ENCODE measurements around the gene MN1. TPM values are rescaled to one million over a fixed set of nuclear protein-coding genes. Genes with fewer than 3 reads are reported as not detected.

MN1 gene
- polyA plus RNA-seq, 1 donor = 11.7 TPM

DNA sequence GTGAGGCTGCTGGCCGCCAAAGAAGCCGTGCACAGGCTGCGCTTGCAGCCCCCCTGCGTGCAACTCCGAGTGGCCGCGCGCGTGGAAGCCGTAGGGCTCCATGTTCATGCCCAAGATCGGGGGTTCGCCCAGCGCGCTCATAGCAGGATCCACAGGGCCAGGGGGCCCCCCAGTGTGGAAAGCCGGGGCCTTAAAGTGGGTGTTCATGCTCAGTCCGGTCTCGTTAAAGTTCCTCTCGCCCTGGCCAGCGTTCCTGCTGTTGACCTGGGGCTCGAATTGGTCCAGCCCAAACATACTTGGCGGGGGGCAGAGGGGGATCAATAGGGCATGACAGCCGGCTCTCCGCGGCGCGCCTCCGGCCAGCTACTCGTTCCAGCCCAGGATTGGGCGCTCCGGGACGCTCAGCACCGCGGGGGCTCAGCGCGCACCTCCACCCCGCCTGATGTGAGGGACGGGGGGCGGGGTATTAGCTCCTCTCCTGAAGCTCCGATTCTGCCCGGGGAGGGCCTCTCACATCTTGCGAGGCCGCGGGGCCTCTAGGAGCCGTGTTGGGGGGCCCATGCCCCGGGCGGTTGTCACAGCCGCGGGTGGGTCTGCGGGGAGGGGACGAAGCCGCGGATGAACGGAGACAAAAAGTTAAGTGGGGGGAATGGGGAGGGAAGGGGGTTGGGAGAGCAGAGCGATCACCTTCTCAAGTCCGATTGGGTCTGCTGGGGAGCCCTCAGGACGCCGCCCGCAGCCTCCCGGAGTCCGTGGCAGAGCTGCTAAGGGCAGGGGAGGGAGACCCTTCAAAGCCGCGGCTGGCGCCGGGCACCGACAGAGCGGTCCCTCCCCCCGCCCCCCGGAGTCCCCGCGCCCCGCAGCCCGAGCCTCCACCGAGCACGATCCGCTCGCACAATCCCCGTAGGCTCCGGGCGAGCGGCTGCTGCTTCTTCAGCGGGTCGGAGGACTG, 1.0 kb downstream of the MN1 start:
- no peak for DNase-seq

DNA sequence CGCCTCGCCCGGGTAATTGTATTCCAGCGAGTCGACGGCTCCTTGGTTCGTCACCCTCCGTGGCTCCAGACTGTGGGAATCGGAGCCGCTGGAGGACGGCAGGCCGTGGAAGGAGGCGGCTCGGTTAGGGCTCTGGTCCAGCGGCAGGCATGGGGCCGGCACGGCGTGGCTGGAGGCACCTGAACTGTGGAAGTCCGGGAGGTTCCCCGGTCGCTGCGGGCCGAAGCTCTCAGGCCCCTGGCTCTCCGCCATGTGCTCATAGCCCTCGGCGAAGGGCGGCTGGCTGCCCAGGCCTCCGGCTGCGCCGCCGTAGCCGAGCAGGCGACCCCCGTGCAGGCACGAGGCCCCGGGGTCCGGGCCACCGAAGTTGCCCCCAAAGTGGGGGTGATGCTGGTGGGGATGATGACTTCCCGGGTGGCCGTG, 1.7 kb downstream of the MN1 start:
- no peak for DNase-seq

DNA sequence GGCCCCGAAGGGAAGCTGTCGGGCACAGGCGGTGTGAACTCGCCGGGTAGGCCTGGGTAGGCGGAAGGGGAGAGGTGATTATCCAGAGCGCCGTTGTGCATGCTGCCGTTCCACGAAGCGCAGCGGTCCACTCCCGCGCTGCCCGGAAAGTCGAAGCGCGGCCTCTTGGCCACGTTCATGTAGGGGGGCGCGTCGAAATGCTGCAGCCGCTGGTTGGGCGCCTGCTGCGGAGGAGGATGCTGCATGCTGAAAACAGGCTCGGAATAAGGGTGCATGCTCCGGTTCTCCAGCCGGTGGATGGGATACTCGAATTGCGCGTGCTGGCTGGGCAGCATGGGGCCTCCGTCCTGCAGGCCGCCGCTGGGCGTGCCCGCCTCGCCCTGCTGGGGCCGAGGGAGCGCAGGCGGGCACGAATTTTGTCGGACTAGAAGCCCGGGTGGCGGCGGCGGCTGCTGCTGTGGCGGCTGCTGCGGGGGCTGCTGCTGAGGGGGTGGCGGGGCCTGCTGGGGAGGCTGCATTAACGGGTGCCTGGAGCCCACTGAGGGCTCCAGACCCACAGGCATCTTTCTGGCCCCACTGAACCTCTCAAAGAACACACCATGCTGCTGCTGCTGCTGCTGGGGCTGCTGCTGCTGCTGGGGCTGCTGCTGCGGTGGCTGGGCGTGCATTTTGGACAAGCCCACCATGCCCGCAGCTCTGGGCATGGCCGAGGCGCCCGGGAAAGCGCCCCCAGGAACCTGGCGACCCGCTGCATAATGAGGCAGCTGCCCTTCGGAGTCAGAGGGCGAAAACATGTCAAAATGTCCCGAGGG, 2.3 kb downstream of the MN1 start:
- DNase-seq = no peak

DNA sequence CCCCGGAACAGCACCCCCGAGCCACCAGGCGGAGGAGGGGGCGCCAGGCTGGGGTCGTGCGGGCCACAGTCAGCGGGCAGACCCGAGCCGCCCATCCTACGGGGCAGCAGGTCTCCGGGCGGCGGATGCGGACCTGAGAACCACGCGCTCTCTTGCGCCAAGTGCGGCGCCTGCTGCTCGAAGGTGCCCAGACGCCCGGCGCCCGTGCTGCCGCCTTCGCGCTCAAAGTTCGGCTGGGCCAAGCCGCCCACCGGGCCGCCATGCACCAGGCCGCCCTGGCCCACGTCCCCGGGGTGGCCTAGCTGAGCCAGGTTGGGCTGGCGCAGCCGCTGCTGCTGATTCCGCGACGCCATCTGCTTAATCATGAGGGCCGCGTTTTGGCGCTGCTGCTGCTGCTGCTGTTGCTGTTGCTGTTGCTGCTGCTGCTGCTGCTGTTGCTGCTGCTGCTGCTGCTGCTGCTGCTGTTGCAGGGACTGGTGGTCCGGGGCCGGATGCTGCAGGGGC, 3.0 kb downstream of the MN1 start:
- DNase-seq = no peak

DNA sequence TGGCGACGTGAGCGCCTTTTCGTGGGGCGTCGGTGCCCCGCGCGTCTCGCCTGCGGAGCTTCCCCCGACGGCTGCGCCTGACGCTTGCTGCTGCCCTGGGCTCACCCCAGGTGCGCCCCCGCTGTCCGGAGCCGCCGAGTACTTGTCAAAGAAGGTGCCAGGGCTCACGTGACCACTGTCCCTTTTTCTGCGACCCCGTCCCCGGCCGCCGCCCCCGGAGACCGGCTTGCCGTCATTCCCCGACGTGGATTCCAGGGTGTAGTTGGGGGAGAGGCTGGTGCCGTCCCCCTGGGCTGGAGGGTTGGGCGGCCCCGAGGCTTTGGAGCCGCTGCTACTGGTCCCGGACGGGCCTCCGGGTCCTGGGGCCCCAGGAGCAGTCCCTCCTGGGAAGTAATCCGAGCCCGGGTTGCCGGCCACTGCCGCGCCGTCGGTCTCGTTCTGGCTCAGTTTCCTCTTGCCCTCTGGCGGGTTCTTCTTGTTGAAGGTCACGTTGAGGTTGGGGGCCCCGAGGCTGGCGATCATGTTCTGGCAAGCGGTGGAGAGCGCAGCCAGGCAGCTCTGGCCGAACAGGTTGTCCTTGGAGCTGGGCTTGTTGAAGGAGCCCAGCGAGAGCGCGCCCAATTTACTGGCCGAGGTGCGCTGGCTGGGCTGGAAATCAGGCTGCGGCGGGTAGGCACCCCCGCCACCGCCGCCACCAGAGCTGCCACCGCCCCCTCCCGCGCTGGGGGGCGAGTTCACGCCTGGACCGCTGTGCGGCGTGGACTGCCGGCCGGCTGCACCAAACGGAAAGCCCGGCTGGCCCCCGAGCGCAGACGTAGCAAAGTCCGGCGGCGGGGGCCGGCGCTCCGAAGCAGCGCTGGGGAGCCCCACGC, 3.8 kb downstream of the MN1 start:
- no peak for DNase-seq

DNA sequence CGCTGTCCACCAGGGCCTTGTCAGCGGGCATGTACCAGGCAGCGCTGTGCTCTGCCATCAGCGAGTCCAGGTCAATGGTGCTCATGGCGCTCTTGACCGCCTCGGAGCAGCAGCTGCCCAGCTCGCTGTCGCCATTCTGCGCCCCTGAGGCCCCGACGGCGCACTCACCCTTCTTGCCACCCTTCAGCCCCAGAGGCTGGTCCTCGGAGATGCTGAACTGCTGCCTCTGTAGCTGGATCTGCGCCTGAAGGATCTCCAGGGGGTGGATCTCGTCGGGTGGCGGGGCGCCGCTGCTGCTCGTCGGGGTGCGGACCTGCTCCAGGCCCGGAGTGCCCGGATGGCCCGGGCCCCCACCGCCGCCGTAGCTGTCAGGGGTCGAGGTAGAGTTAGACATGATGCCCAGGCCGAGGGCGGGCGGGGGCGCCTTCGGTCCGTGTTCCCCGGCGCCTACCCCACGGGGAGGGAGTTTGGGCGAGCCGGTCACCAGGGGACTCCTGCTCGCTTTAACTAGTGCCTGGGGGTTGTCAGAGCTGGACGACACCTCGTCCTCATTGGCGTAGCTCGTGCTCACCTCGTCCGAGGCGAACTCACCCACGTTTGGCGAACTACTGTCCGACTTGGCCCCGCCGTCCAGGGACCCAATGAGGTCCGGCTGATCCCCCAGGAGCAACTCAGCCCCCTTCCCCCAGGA, 4.6 kb downstream of the MN1 start:
- DNase-seq = no peak

DNA sequence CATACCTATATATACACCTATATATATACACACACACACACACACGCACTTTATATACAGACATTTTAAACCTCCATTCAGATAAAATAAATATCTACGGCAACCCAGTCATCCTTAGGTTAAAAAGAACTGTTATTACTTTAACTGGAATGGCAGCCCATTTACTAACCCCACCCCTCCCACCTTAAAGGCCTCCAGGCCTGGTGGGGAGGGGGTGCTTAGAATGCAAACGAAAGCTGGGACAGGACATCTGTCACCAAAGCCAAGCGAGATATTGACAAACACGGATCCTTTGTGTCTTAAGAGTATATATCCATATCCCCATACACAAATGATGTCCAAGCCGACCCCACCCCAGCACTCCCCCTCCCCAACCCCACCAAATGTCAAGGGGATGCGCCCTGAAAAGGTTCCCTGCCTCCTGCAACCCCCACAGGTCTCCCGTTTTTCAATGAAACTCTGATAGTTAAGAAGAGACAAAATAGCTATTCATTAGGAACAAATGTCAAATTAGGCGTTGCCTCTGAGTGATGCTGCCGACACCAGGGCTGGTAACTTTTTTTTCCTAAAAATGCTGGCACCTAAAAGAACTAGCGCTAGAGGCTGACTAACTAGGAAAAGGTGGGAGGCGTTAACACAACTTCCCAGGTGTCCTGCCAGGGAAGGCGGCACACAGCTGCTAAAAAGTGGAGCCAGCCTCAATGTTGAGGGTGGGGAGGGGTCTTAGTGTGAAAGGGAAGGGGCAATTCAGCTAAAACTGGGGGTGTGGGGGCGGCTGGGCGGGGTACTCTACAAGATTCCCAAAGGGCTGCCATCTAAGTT, 5.6 kb downstream of the MN1 start:
- DNase-seq = no peak

DNA sequence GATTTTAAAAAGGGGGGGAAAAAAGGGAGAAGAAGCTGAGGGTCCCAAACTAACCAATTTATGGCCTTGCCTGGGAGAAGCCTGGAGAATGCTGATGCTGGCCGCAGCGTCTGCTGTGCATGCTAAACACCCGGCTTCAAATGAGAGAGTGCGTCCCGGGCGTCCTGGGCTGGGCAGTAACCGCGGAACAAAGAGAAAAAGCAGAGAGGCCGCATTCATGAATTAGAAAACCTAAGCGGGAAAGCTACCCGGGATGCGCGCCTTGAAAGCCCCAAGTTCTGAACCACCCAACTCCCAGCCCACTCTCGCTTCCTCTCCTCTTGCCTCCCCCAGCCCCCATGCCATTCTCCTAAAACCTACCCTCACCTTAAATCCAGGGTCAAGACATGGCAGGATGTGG, 6.5 kb downstream of the MN1 start:
- no peak for DNase-seq

DNA sequence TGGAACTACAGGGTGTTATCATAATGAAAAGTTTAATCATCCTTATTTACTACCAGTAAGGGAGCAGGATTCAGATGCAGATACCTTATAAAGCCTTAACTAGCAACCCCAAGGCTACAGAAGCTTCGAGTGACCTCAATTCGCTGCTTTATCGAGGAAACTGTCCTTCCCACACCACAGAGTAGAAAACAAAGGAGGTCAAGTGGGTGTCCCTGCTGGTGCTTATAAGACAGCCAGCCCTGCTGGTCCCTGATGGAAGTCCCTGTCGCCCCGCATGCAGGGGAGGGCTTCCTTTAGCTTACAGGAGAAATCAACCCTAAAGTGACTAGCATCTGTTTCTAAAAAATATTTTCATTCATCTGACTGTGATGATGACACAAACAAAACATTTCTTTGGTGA, 7.3 kb downstream of the MN1 start:
- no peak for DNase-seq

DNA sequence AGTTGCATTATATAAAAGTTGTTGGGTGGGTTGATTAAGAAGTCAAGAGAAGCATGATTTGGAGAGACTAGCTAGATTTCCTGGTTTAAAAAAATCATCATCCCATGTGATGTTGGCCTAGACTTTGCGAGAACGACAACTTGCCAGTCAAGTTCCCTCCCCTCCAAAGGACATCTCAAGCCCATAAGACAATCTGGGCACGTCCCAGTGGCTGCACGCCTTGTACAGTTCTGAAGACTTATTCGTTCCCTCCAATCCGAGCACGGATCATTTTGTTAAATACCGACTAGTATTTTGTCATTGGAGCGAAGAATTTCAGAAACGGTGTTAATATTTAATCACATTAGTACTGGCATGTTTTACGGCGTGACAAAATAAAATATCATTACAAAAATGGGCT, 8.0 kb downstream of the MN1 start:
- no peak for DNase-seq

DNA sequence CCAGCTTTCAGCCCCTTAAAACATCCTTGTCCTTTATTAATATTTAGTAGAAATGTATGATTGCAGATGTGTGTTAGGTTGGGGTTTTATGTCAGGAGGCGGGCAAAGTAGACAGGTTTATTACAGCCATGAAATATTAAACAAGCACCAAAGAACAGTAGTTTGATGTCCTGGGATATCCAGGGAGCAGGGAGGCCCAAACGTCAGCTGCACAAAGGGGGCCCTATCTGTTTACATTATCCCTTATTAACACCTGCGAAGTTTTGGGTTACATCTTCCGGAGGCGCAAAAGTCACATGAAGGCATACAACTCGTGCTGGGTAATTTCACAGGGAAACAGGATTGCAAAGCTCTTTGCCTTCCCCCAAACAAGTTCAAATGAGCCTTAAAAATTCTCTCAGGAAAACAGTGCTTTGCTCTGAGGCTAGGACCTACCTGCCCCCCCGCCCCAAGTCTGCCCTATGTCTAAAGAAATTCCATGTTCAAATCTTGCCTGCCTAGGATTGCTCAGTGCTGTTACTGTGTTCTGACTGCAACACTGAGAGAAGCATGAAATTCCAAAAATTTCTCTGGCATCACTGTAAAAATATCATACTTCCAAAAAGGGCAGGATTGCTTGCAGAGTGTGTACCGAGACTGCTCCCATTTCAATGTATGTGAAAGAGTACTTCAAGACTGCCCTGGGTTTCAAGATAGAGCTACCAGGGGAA, 8.9 kb downstream of the MN1 start:
- no peak for DNase-seq

DNA sequence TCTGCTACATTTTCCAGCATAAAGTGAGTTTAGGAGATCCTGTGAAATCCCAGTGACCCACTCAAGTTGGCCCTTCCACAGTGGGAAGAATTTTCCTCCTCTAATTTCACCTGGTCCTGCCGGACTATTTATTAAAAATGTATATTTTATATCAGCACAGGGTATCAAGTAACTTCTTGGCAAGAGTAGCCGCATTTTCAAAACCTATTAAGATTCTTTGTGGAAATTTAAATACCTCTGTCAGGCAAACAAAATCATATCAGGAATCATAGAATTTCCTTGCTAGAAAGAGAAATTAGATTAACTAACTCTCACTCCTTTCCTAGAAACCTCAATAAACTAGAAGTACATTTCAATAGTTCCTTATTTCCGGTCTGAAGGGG, 9.7 kb downstream of the MN1 start:
- DNase-seq = no peak

DNA sequence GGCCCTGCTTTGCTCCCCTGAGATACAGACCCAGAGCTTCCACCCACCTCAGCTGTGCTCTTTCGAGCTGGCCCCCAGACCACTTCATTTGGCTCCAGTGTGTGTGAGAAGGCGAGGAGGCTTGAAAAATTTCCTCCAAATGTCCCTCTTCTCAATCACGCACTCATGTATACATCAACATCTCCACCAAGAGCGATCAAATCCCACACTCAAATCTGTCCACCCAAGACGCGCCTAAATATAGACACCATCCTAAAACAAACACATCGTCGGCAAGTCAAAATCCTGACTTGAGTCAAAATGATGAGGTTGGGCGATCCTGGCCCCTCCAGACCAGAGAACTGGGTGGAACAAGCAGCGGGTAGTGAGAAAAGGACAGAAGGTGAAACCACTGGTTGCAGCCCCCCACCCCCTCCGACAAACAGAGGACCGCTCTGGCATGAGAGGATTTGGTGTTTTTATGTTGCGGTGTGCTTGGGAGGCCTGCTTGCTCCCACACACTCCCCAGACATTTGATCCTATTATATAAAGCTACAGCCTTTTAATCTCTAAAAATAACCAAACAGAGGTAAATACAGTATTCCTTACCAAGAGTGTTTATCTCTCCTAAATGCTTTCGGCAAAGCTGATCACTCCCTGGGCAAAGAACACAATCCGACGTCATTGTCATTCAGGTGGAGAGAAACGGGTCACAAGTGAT, 10.2 kb downstream of the MN1 start:
- no peak for DNase-seq

DNA sequence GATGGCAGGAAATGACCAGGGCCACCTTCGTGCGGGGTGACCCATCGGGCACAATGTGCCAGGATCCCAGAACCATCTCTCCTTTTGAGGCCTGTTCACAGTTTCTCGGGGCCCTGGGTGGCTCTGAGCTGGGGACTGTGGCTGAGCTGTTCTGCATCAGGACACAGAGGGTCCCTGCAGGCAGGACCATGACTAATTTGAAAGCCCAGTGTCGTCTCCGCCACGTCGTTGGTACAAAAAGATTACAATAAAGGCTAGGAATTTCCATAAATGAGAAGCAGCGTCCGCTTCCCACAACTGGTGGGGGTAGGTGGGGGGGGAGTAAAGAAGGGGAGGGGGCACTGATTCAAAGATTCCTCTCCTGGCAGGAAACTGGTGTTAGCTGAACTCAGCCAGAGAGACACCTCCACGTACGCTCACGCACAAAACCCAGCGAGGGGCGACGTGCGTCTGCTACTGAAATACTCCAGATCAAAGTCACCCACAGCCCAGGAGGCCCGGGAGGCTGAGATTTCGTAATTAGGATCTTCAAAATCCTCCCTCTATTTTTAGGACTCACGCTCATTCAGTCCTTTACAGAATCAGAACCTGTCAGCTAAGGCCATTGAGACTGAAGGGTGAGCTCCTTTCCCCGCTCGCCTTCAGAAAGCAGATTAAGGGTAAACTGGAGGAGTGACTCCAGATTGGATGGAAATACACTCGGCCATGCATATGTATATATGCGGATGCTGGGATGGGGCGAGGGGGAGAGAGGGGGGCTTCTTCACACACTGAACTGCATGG, 11.0 kb downstream of the MN1 start:
- no peak for DNase-seq

DNA sequence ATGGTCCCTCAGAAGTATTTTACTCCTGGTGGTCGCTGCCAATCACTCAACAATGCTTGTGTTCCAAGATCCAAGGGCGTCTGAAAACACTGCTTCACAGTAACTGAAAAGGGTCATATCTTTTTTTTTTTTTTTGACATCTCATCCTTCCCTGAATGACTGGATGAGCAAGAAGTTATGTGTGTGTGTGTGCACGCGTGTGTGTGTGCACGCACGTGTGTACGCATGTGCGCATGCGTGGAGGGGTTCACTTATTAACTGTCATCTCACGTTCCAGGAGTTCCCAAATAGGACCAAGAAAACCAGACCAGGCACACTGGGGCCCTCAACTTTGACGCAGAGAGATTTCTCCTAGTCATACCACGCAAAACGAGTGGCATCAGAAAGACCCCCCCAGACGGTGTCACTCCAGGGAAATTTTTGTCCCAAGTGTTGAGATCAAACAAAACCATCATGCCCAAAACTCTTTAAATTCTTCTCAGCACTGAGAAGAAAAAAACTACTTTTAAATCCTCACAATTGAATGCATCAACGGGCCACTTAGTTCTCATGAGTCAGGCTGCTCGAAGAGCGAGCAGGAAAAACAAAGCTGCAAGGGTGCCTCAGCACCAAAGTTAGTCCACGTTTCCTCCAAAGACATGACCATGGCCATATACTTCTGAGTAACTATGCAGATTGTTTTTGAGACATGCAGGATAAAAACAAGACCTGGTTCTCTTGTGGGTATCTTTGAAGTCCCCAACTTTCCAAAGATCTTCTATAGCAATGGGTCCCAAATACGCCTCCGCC, 12.9 kb downstream of the MN1 start:
- DNase-seq = no peak

DNA sequence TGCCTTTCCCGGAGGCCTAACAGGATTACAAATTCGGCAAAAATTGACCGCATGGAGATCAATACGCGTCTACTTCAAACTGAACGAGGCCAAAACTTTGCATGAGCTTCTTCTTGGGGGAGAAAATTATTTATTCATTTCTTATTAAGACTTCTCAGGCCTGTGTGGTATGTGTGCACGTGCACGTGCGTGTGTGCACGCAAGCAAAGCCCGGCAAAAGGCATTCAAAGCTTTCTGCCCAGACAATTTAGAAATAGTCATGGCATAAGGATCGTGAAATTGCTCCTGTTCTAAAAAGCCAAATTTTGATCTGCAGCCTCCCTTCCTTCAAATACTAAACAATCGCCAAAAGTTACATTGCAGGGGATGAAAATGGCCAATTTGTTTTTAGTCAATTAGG, 14.6 kb downstream of the MN1 start:
- no peak for DNase-seq

DNA sequence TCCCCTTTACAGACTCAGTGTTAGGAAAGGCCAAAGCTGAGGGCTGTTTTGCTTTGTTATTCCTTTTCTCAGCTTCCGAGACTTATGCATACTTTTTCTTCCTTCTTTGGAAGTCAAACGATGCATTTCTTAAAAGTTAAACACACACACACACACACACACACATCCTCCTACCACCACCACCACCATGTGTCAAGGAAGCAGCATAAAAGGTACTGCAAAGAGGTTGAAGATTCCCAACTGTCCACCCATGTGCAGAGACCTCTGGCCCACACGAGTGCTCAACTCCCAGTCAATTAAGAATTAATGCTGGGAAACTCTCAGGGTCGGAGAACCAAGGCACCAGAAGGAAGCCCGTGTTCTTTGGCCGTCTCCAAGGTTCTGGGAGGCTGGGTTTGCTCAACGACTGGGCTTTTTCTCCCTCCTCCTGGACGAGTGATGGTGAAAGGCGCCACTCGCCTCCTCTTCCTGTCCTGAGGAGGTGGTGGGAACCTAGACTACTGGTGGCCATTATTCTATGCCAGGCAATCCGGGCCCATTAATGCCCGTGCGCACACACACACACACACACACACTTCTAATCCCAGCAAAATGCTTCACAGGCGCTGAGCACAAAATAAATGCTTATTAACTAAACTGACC, 15.1 kb downstream of the MN1 start:
- no peak for DNase-seq
